ENCODE measurements around the gene ABAT.

- no peak for TF ChIP-seq CTCF (IDR thresholded peaks at IDR 0.05; ENCODE audit: low read depth, low read length)
- TF ChIP-seq EZH2phosphoT487 (IDR thresholded peaks at IDR 0.05; ENCODE audit: low read depth), result no peak
Measured at GRCh38 chr16:8812162-8812843, 137.9 kb downstream of the ABAT start.
